NCI-H1048 (cell line): ENCODE data around the gene NF2.

ENCODE experiments used
- DNase-seq: peaks from one replicate; lab custom pipeline; 2025; lab: John Stamatoyannopoulos, UW

Gene NF2

DNA sequence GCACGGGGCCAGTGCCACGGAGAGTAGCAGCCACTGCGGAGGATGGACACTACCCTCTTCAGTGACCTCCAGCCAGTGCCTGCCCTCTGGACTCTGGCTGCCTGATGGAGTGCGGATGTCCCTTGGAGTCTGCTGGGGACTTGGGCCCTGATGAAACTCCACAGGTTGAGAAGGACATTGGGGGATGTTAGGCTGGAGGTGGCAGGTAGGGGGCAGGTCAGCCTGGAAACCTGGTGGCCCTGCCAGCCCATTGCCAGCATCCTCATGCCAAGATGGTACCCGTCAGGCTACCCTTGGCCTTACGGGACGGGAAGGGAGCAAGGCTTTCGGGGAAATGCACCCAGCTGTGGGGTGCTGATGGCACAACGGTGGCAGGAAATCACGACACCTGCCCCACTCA, 120.3 kb downstream of the NF2 start:
- no peak for DNase-seq

DNA sequence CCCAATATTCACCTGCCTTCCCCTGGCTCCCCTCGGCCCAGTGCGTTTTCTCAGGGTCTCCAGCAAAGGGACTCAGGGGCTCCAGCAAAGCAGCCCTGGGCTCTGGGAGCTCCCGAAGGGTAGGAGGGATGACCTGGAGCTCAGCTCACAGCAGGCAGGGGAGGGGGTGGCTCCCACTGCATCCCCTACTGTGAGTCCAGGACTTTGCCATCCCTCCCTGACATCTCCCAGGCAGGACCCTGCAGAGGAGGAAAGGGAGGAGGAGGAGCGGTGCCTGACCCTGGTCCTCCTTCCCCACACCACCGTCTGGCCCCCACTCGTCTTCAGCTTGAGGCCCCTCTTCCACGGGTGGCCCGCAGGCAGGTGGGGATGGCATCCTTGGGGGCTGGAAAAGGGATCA, 121.4 kb downstream of the NF2 start:
- DNase-seq, result no peak

DNA sequence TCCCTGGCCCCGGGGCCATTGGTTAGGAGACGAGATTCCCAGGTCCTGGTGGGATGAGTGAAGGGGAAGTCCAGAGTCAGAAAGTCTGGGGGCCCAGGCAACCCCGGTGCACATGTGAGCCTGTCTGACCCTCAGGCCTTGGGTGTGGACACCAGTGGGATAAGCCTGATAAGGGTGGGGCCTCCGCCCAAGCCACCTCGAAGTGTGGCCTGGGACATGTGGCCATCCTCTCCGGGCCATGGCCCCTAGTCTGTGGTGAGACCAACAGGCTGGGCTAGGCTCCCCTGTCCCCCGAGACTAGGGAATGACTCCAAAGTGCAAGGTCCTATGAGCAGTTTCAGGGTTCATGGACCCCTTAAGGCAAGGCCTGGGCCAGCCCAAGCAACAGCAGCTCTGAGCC, 122.7 kb downstream of the NF2 start:
- no peak for DNase-seq

DNA sequence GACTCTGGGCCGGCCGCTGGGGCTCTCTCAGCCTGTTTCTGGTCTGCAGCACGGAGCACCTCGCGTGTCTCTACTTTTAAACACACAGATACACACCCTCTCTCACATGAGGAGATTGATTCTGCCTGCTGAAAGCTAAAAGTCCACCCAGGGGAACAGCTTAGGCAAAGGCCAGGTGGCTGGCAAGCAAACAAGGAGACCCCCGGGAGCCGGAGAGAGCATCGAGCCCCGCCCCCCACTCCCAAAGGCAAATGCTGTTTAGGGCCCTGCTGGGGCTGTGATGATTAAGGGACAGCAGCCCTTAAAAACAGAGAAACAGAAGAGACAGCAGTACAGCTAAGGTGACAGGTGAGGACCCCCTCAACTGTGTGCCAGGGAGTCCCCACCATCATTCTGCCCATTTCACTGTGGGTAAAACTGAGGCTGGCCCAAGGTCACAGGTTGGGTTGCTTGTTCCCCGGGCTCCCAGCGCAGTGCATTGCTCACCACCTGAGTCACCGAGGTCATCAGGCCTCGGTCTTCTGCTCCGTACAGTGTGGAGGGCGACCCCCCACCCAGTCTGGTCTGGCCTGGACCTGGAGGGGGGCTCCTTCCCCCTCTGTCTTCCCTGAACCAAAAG, 123.2 kb downstream of the NF2 start:
- DNase-seq, result no peak

DNA sequence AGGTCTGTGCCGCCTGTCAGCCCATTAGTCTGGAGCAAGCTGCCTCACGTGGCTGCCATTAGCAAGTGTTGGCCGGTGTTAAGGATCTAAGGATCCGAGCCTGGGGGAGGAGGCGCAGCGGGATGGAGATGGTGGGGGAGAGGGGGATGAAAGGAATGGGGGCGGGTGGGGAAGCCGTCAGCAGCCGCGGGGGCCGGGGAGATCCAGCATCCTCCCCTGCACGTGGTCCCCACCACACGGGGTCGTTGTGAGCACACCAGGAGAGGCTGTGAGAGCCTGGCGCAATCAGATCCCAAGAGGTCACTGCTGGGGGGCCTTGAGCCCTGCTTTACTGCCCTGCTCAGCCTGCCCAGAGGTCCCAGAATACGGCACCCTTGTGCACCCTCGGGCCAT, 123.7 kb downstream of the NF2 start:
- no peak for DNase-seq

DNA sequence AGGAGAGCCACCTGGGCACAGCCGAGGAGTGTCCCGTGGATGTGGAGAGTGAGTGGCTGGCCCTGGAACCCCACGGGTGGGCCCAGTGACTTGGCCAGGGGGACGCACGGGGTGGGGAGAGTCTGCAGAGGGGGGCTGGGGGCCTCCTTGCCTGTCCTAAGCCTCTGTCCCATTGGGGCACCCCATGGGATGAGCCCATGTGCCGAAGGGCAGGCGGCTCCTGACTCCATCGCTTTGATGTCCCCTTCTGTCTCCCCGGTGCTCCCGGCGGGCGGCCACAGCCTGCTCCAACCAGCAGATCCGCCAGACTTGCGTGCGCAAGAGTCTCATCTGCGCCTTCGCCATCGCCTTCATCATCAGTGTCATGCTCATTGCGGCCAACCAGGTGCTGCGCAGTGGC, 125.7 kb downstream of the NF2 start:
- DNase-seq, result no peak

DNA sequence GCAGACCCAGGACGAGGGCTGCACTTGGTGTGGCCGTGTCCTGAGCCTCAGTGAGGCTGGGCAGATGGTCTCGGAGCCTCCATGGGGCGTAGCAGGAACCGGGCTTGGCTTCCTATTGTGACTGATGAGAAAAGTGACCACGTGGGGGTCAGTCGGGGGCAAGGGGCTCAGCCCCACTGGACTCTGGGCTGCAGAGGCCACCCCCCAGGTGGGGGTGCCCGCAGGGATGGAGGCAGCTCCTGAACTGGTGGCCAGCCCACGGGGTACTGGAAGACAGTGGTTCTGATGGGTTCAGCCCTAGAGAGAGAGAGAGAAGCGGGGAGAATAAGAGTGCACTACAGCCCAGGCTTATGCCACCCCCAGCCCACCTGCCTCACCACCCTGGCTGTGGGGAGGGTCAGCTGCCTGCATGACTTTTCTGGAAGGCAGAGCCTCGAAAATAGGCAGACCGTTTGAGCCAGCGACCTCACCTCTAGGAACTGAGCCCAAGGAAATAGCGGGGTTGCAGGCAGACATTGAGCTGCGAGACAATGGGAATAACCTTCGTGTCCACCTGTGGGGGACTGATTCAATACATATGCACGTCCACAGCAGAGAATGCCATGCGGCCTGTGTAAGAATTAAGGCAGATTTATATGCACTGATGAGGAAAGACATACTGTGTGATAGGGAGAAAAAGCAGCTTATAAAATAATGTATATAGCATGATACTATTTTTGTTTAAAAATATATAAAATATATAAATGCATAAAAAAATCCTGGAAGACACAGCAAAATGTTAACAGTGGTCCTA, 127.8 kb downstream of the NF2 start:
- DNase-seq, result no peak

DNA sequence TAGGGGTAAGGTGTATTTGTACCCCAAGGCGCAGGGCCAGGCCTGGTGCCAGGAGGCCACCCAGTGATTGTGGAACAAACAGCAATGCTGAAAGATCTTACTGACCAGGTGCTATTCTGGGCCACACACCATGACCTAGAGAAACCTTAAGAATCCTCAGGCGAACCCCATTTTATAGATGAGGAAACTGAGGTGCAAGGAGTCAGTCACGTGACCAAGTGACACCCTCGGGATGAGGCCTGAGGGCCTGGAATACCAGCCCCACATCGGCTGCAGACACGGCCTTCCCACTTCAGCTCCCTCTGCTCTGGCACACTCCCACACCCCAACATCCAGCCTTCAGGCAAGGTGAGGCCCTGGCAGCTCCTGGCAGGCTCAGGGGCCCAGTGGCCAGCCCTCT, 129.4 kb downstream of the NF2 start:
- no peak for DNase-seq

DNA sequence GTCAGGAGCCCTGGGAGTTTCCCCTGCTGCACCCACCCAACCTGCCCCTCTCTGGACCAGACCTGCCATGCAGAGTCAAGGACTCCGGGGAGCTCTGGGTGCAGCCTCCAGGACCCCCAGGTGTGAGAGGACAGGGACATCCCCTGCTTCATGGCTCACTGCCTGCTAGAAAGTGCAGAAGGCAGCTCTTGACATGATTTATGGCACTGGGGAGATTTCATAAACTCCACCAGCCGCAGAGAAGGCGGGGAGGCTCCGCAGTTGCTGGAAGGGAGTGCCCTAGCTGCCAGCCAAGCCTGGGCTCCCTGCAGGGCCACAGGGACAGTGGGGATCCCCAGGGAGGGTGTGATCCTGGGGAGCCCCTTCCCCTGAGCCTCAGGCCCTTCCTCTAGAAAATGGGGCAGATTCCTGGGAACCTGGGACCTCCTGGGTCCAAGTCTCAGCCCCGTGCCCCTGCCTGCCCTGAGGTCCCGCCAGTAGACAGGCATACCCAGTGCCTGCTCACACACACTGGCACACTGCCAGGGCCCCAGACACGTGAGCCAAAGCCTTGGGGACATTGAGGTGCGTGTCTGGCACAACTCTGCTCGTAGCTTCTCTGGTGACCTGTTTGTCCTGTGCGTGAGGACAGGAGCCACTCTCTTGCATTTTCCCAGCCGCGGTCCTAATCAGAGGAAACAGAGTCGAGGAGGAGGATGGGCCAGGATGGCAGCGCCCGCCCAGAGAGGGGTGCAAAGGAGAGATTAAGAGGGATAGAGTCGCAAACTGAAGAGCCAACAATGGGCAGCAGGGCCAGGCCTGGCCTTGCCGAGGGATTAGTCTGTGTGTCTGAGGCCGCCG, 130.1 kb downstream of the NF2 start:
- no peak for DNase-seq

DNA sequence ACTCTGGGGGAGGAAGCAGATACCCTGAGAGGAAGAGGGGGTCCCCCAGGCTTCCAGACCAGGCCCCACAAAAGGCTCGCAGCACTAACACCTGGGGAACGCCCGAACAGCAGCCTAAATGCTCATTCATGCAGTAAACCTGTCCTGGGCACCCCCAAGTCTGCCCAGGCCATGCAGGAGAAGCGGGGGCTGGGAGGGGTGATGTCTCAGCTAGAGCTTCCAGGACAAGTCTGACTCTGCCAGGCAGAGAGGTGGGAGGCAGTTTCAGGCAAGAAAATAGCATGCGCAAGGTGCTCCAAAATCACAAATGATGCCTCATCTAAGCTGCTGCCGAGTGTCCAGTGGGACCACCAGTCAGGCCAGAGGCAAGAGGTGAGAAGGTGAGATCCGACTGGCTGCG, 131.0 kb downstream of the NF2 start:
- DNase-seq, result no peak

DNA sequence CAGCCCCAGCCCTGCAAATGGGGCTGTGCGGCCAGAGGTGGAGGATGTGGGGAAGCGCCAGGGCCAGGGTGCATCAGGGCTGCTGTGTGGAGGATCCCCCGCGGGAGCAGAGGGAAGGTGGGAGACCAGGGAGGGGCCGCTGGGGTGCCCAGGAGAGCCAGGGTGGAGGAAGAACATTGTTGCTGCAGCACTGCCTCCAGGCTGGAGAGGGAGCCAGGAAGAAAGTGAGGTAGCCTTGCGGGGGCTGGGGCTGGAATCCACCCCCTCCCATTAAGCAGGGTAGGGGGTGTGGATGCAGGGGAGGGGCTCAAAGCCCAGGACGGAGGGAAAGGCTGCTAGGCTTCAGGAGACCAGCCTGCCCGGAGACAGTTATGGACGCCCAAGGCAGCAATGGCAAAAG, 131.4 kb downstream of the NF2 start:
- DNase-seq, result no peak

DNA sequence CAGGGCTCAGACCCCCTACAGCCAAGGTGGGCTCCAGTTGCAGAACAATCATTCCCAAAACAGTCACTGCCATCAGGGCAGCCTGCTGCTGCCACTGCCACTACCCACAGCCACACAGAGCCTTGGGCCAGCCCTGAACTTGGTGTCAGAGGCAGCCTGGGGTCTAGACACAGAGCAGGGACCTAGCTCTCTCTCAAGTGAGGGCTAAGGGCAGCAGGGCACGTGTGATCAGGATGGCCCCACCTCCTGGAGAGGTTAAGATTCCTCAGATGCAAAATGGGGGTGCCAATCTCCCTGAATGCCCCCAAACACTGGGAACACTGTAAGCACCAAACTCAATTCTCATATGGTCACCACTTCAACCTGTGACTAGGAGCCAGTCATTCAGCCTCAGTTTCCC, 132.0 kb downstream of the NF2 start:
- DNase-seq, result no peak

DNA sequence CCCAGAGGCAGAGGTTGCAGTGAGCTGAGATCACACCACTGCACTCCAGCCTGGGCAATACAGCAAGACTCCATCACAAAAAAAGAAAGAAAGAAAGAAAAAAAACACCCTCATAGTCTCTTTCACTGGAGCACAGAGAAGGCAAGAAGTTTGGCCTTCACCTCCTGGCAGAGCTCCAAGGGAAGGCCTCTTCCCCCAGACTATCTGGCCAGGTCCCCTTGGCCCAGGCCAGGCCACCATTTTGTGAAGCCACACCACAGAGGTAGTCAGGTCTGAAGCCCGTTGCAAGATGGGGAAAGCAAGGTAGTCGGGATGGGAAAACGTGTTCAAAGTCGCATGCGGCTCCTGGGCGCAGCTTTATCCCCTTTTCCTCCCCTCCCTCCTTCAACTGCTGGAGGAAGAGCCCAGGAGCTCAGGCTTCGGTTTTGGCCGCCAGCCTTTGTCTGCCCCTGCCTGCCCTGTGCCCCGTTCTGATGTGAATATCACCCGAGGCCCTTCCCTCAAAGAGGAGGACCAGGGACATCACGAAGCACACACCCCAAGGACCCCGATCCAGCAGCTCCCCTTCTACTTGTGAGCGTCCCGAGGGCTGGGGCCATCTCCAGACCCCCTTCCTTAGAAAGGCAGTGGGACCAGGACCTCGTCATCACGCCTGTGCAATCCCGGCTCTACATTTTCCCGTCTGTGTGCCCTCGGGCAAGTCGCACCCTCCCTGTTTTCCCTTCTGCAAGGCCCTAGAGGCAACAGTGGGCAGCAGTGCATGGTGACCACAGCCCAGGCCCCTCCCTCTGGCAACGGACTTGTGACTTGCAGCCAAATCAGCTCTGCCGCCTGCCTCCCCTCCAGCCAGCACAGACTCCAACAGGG, 134.1 kb downstream of the NF2 start:
- DNase-seq, result no peak

DNA sequence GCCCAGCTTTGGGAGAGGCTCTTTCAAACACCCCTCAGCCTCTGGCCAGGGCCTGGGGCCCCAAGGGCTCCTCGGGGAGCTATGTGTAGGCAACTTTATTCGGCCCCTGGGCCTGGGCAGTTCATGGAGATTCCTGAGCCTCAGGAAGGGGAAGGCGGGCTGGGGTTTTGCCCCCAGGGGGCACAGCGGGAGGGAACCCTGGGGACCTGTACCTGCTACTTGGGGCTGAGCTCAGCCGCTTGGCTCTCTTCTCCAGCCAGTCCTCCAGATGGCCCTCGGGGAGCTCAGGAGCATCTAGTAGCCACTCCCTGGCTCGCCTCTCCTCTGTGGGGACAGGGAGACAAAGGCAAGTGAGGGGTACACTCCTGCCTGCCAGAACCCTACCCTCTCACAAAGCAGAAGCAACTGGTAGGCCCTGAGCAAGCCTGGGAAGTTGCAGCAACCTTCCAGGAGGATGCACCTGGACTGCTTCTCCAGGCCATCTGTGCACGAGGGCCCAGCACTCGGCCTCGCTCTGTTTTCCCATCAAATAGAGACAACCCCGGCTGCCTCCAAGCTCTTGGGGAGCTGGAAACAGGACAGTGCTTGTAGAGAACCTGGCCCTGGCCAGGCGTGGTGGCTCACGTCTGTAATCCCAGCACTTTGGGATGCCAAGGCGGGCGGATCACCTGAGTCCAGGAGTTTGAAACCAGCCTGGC, 134.8 kb downstream of the NF2 start:
- no peak for DNase-seq

DNA sequence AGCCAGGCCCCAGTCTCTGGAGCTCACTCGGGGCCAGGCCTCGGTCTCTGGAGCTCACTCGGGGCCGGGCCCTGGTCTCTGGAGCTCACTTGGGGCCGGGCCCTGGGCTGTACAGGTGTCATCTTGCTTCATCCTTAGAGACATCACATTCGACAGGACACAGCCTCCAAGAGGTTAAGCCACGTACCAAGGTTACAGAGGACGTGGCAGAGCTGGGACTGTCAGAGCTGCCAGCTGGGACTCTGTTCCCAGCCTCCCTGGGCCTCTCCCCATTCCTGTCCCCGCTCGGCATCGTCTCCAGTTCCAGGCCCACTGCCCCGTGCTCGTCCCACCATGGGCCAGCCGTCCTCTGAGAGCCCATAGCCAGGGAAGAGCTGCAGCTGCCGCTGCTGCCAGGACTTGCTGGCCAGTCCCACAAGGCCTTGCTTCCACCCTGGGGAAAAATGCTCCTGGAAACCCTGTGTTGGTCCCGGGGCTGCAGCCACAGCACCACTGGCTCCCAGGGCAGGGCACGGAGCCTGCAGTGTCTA, 136.0 kb downstream of the NF2 start:
- DNase-seq, result no peak

DNA sequence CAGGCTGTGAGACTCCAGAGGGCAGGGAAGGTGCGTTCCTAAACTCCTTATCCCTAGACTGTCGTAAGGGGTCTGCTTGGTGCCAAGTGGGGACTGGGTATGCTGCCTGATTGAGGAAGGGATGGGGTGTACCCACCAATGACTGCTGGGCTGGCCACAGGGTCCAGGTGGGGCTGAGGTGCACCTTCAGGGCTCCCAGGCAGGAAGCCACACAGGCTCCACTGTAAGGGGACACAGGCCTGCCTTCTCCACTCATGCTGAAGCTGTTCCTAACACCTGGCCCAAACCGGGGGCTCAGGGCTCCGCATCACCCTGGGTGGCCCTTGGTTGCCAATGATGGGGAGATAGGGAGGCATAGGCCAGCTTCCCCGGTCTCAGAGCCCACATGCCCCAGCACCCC, 136.8 kb downstream of the NF2 start:
- no peak for DNase-seq

DNA sequence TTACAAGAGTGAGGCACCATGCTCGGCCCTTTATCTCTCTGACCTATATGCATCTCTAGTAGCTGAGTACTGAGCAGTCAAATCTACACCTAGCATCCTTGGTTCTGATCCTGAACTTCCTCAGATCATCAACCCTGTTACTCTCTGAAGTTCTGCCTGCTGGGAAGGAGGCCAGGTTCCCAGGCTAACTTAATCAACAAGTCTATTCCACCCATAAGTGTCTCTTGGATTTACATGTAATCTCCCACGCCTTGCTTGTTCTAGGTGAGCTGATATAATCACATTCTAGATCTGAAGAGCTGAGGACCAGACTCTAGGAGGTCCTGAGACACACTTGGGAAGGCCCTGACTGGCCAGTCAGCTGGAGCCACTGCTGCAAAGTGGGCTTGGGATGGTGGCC, 138.5 kb downstream of the NF2 start:
- DNase-seq, result no peak

DNA sequence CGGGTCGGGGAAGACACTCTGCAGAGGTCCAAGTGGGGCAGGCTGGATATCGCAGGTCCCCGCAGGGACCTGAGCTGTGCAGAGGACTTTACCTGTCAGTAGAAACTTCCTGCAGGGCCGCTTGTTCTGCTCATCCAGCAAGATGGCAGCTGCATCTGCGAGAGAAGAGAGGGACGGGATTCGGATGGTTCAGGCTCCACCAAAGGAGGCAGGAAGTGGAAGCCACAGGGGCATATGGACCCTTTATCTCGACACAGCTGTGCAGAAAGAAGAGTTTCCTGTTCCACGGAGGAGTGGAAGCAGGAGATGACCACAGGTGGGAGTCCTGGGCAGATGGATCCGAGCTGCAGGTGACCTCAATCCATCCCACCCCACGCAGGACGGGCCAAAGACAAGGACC, 138.9 kb downstream of the NF2 start:
- no peak for DNase-seq

DNA sequence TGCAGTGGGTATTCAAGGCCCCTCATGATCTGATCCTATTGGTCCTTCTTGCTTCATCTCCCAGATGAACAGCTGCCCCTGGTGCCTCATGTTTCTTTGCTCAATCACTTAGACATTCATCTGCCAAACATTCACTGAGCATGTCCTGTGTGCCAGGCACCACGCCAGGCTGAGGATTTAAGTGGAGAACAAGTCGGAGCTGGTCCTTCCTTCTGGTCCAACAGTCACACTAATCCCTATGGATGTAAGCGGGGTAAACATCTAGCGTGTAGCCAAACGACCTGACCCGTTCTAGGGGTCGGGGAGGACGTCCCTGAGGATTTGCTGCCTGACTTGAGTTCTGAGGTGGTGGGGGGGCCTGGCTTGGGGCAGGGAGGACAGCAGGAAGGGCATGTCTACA, 141.5 kb downstream of the NF2 start:
- no peak for DNase-seq

DNA sequence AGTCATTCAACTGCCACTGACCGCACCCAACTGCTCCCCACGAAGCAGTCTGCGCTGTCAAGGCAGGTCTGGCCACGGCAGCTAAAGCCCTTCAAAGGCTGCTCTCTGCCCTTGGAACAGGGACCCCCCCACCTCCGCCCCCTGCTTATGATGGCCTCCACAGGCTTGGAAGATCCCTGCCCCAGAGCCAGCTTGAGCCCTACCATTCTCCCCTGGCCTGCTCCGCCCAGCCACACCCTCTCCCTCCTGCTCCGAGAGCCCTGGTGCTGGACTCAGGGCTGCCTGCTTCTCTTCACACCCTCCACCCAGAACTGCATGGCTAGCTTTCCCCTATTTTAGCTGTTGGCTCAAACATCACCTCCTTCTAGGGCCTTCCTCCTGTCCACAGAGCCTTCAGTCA, 144.4 kb downstream of the NF2 start:
- DNase-seq, result no peak
